OCI-LY7 (cell line): ENCODE results near the gene HGS. TPM values are rescaled to one million over a fixed set of nuclear protein-coding genes. Genes with fewer than 3 reads are reported as not detected.
"Not testable (repeated sequence)": the region's sequence is repeated elsewhere in the genome, so short reads cannot be mapped to it uniquely, and the experiment has no call there.

ENCODE experiments used
- BruUV-seq: library from RNA; stranded (reverse); fragments of 400-500 nt; replicated peaks from 2 replicates; lab custom pipeline; 2021; lab: Mats Ljungman, UMichigan
- CTCF ChIA-PET: fragments of 300-600 bp; sonication (Branson Sonifier 250); formaldehyde crosslinking; loops from one replicate; lab custom pipeline; 2022; ENCODE audit warnings: antibody characterized with exemption; ENCODE audit not compliant: unreplicated experiment; lab: Charles Lee
- POLR2A ChIA-PET: fragments of 300-600 bp; sonication (Branson Sonifier 250); formaldehyde crosslinking; loops from one replicate; lab custom pipeline; 2022; ENCODE audit warnings: antibody characterized with exemption; lab: Charles Lee
- DNase-seq: peaks from one replicate; pipeline ENCODE4 v3.0.0-alpha.2; 2015; ENCODE audit warnings: low spot score
- H2AFZ ChIP-seq: fragments of 200-600 bp; sonication (generic), shearing (Covaris generic); 2 replicates; pipeline ENCODE4 v1.6.1; 2014; ENCODE audit warnings: mild to moderate bottlenecking, antibody characterized with exemption, low read length, moderate library complexity
- H3K27ac ChIP-seq: fragments of 200-600 bp; sonication (generic); 2 replicates; pipeline ENCODE4 v1.5.1; 2014; ENCODE audit warnings: mixed run types, low read depth, mild to moderate bottlenecking, moderate library complexity, low read length, inconsistent platforms; ENCODE audit not compliant: poor library complexity, severe bottlenecking
- H3K36me3 ChIP-seq: fragments of 200-600 bp; sonication (generic); 2 replicates; pipeline ENCODE4 v1.6.1; 2014; ENCODE audit warnings: mild to moderate bottlenecking, antibody characterized with exemption, low read length, moderate library complexity, mixed read lengths; ENCODE audit not compliant: insufficient read depth
- H3K4me1 ChIP-seq: fragments of 200-600 bp; sonication (generic); 2 replicates; pipeline ENCODE4 v1.5.1; 2014; ENCODE audit warnings: mild to moderate bottlenecking, low read length; ENCODE audit not compliant: insufficient read depth, poor library complexity, severe bottlenecking
- H3K4me2 ChIP-seq: fragments of 200-600 bp; sonication (generic); 2 replicates; pipeline ENCODE4 v1.6.1; 2014; ENCODE audit warnings: mild to moderate bottlenecking, low read length
- H3K4me3 ChIP-seq: fragments of 200-600 bp; sonication (generic); 2 replicates; pipeline ENCODE4 v1.5.1; 2014; ENCODE audit warnings: mild to moderate bottlenecking, low read depth, low read length; ENCODE audit not compliant: poor library complexity, severe bottlenecking
- H3K79me2 ChIP-seq: fragments of 200-600 bp; sonication (generic); 2 replicates; pipeline ENCODE4 v1.6.1; 2016; ENCODE audit warnings: low read depth, mild to moderate bottlenecking, low read length, moderate library complexity, mixed read lengths; ENCODE audit not compliant: insufficient read depth
- H3K9me2 ChIP-seq: fragments of 200-600 bp; sonication (generic); 2 replicates; pipeline ENCODE4 v1.6.1; 2016; ENCODE audit warnings: mild to moderate bottlenecking, low read length, mixed read lengths; ENCODE audit not compliant: insufficient read depth
- H3K9me3 ChIP-seq: fragments of 200-600 bp; sonication (generic); 2 replicates; pipeline ENCODE4 v1.6.1; 2014; ENCODE audit warnings: mild to moderate bottlenecking, mixed run types, low read length, mixed read lengths
- H4K20me1 ChIP-seq: fragments of 200-600 bp; sonication (generic); 2 replicates; pipeline ENCODE4 v1.6.1; 2014; ENCODE audit warnings: mild to moderate bottlenecking, antibody characterized with exemption, low read length, moderate library complexity, mixed read lengths; ENCODE audit not compliant: insufficient read depth
- CTCF ChIP-seq: fragments of 200-600 bp; sonication (generic); conservative IDR thresholded peaks from 2 replicates; pipeline ENCODE4 v1.5.1; 2014; ENCODE audit warnings: mild to moderate bottlenecking, antibody characterized with exemption, low read length, moderate library complexity, mixed read lengths
- EZH2phosphoT487 ChIP-seq: fragments of 200-600 bp; sonication (generic); IDR thresholded peaks from 2 replicates; pipeline ENCODE4 v1.6.1; 2018; ENCODE audit warnings: low read depth, borderline replicate concordance, mild to moderate bottlenecking, mixed run types, antibody characterized with exemption, low read length, moderate library complexity, mixed read lengths
- intact Hi-C: fragments of 100-400 bp; cut with micrococcal nuclease; formaldehyde crosslinking; loops from one replicate; pipeline ENCODE4 v1.10.0; 2022; ENCODE audit not compliant: unreplicated experiment
- total RNA-seq, 2 experiments: library from RNA; depleted of rRNA in 1 of 2; stranded (reverse); fragments of >200 nt in 1 of 2; shearing (Covaris generic) in 1 of 2; gene quantifications; 2 replicates each; pipeline ENCODE4 v1.2.3, GENCODE V29; 2014 to 2022

Gene HGS
- total RNA-seq, 2 experiments from 2014 or later = 162 to 175 TPM

DNA sequence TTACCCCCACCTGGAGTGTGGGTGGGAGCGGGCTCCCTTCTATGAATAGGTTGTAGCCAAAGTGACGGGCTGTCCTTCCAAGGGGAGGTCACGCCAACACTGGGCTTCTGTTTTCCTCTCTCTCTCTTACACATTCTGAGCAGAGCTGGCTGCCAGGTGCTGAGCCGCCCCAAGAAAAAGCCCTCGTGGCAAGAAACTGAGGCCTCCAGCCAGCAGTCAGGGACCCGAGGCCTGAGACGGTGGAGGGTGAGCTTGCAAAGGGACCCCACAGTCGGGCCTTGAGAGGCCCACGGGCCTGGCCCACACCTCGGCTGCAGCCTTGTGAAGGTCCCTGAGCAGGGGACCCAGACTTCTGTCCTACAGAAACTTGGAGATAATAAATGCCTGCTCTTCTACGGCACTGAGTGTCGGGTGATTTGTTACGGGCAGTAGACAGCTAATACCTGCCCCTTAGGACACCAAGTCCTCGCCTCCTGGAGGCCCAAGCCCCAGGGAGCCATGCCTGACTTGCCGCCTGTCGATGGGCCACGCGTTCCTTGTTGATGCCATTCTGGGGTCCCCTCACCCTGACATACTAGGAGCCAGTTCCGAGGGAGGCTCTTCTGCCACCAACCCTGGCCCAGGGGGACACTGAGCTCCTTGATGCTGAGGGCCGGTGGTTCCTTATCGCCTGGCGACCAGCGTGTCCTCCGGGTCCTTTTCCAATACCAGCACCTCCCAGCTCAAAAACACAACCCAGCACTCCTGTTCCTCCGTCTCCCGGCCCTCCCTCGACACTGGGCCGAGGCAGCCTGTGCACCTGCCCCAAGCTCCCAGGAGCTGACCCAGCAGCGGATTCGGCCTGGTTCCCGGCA lies 54.4 kb downstream of the HGS start:
- CTCF ChIA-PET = interaction anchor here (0.6 kb wide), 1 partner anchor 219 kb away, joined by 3 read pairs; no protein-coding TSS in a partner anchor
- no peaks in the 10 kb centered on the region for H3K79me2 ChIP-seq
- H3K36me3 ChIP-seq = no peaks in the 10 kb centered on the region
- H3K4me1 ChIP-seq = no peaks in the 10 kb centered on the region
- TF ChIP-seq CTCF (no peak), EZH2phosphoT487 (no peak)
- H4K20me1 ChIP-seq = no peaks in the 10 kb centered on the region
- H2AFZ ChIP-seq = no peak overlapping the region
- DNase-seq = no peak
- H3K4me2 ChIP-seq = no peak overlapping the region
- intact Hi-C loops = no loop called here
- BruUV-seq = no TSS peak
- H3K27ac ChIP-seq = no peak overlapping the region
- no peak overlapping the region for H3K4me3 ChIP-seq
- H3K9me2 ChIP-seq = no peaks in the 10 kb centered on the region
- H3K9me3 ChIP-seq = no peaks in the 10 kb centered on the region
- POLR2A ChIA-PET = interaction anchor here (0.6 kb wide), 1 partner anchor 111 kb away, joined by 4 read pairs; no protein-coding TSS in a partner anchor

- DNase-seq = no peak
- no peaks in the 10 kb centered on the region for H4K20me1 ChIP-seq
- H3K9me2 ChIP-seq = no peaks in the 10 kb centered on the region
- no TSS peak for BruUV-seq
- H3K9me3 ChIP-seq = no peaks in the 10 kb centered on the region
- H3K27ac ChIP-seq = no peak overlapping the region
- H2AFZ ChIP-seq = no peak overlapping the region
- H3K4me2 ChIP-seq = no peak overlapping the region
- no peaks in the 10 kb centered on the region for H3K79me2 ChIP-seq
- H3K4me1 ChIP-seq = no peaks in the 10 kb centered on the region
- CTCF ChIA-PET = no interaction called here
- no peak overlapping the region for H3K4me3 ChIP-seq
- TF ChIP-seq CTCF = no peak
- no peak for TF ChIP-seq EZH2phosphoT487
- H3K36me3 ChIP-seq = no peaks in the 10 kb centered on the region
- intact Hi-C loops = no loop called here
- POLR2A ChIA-PET = interaction anchor here (0.6 kb wide), 1 partner anchor 111 kb away, joined by 4 read pairs; no protein-coding TSS in a partner anchor
Measured at GRCh38 chr17:81738801-81739393, 55.1 kb downstream of the HGS start.

DNA sequence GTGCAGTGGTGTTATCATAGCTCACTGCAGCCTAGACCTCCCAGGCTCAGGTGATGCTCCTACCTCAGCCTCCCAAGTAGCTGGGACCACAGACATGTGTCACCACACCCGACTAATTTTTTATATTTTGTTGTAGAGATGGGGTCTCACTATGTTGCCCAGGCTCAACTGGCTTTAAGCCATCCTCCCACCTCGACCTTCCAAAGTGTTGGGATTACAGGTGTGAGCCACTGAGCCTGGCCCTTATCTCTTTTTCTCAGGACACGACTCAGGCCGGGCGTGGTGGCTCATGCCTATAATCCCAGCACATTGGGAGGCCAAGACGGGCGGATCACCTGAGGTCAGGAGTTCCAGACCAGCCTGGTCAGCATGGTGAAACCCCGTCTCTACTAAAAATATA lies 55.8 kb downstream of the HGS start:
- H3K36me3 ChIP-seq, BruUV-seq, H3K79me2 ChIP-seq, H3K4me2 ChIP-seq, H3K27ac ChIP-seq, H2AFZ ChIP-seq, DNase-seq, H3K4me1 ChIP-seq, H3K4me3 ChIP-seq, intact Hi-C loops, H3K9me3 ChIP-seq, H4K20me1 ChIP-seq, CTCF ChIA-PET, H3K9me2 ChIP-seq: not testable (repeated sequence)
- POLR2A ChIA-PET = interaction anchor here (0.6 kb wide), 1 partner anchor 467 kb away, joined by 4 read pairs; no protein-coding TSS in a partner anchor
